RWPE2 (cell line): Measurements from ENCODE around the gene FAM114A1.
"Not testable (repeated sequence)": the region's sequence is repeated elsewhere in the genome, so short reads cannot be mapped to it uniquely, and the experiment has no call there.

Source experiments
- ATAC-seq: fragments of 200-7000 bp; cut with Tn5 transposase; 3 replicates; pipeline ENCODE4 v1.9.1; 2021; ENCODE audit warnings: low read depth
- DNase-seq: peaks from one replicate; pipeline ENCODE4 v3.0.0-alpha.2; 2020; ENCODE audit warnings: low spot score
- H3K27ac ChIP-seq: fragments of 450-650 bp; 2 replicates; pipeline ENCODE4 v1.5.1; 2017; ENCODE audit warnings: mild to moderate bottlenecking; ENCODE audit not compliant: poor library complexity, severe bottlenecking
- H3K27me3 ChIP-seq: fragments of 250-450 bp; sonication (Bioruptor Pico); 2 replicates; pipeline ENCODE4 v1.5.1; 2021; ENCODE audit warnings: mild to moderate bottlenecking, moderate library complexity; ENCODE audit not compliant: insufficient read depth, poor library complexity, severe bottlenecking
- H3K36me3 ChIP-seq: fragments of 250-450 bp; sonication (Bioruptor Pico); 2 replicates; pipeline ENCODE4 v1.5.1; 2020; ENCODE audit warnings: low read depth, mild to moderate bottlenecking, moderate library complexity
- H3K4me1 ChIP-seq: fragments of 250-450 bp; sonication (Bioruptor Pico); 2 replicates; pipeline ENCODE4 v1.5.1; 2021; ENCODE audit warnings: mild to moderate bottlenecking, moderate library complexity; ENCODE audit not compliant: insufficient read depth, poor library complexity, severe bottlenecking
- H3K4me3 ChIP-seq: fragments of 250-450 bp; sonication (Bioruptor Pico); 2 replicates; pipeline ENCODE4 v1.5.1; 2021; ENCODE audit warnings: mild to moderate bottlenecking, moderate library complexity; ENCODE audit not compliant: severe bottlenecking
- H3K9me3 ChIP-seq: fragments of 250-450 bp; sonication (Bioruptor Pico); 2 replicates; pipeline ENCODE4 v1.5.1; 2021; ENCODE audit warnings: mild to moderate bottlenecking, moderate library complexity; ENCODE audit not compliant: severe bottlenecking
- CTCF ChIP-seq: fragments of 450-650 bp; IDR thresholded peaks from one replicate; pipeline ENCODE4 v1.5.1; 2017; ENCODE audit warnings: mild to moderate bottlenecking, moderate library complexity; ENCODE audit not compliant: poor library complexity, severe bottlenecking

Gene FAM114A1

GRCh38 chr4:38914854-38915253, 47.2 kb downstream of the FAM114A1 start:
- no peak for DNase-seq
- H3K27ac ChIP-seq, result no peak overlapping the region
- peaks cover 51% of the 10 kb centered on the region for H3K36me3 ChIP-seq
- H3K27me3 ChIP-seq, result no peaks in the 10 kb centered on the region
- TF ChIP-seq CTCF, result no peak
- no peaks in the 10 kb centered on the region for H3K9me3 ChIP-seq
- no peak overlapping the region for H3K4me3 ChIP-seq
- ATAC-seq, result no peak
- no peaks in the 10 kb centered on the region for H3K4me1 ChIP-seq

- H3K27ac ChIP-seq, H3K9me3 ChIP-seq, ATAC-seq, H3K4me1 ChIP-seq, H3K27me3 ChIP-seq, H3K4me3 ChIP-seq, DNase-seq: not testable (repeated sequence)
- peaks cover 53% of the 10 kb centered on the region for H3K36me3 ChIP-seq
These were observed 48.7 kb downstream of the FAM114A1 start for GRCh38 chr4:38916267-38916666.

GRCh38 chr4:38917481-38918025, 49.9 kb downstream of the FAM114A1 start:
- H3K4me3 ChIP-seq, result no peak overlapping the region
- no peak overlapping the region for H3K27ac ChIP-seq

GRCh38 chr4:38919494-38919893, 51.9 kb downstream of the FAM114A1 start:
- no peaks in the 10 kb centered on the region for H3K27me3 ChIP-seq
- H3K4me1 ChIP-seq, result no peaks in the 10 kb centered on the region
- no peak overlapping the region for H3K27ac ChIP-seq
- TF ChIP-seq CTCF, result no peak
- no peak overlapping the region for H3K4me3 ChIP-seq
- peaks cover 57% of the 10 kb centered on the region for H3K36me3 ChIP-seq
- ATAC-seq (no peak), DNase-seq (no peak)
- no peaks in the 10 kb centered on the region for H3K9me3 ChIP-seq

More at GRCh38 chr4:38917481-38918025, 49.9 kb downstream of the FAM114A1 start:
- DNase-seq, result no peak
- Histone ChIP-seq H3K4me1 (no peaks in the 10 kb centered on the region), H3K27me3 (no peaks in the 10 kb centered on the region), H3K9me3 (no peaks in the 10 kb centered on the region), H3K36me3 (peaks cover 56% of the 10 kb centered on the region)
- ATAC-seq, result no peak
- TF ChIP-seq CTCF, result no peak

GRCh38 chr4:38920186-38920585, 52.6 kb downstream of the FAM114A1 start:
- ATAC-seq (no peak), DNase-seq (no peak)
- H3K27me3 ChIP-seq, result no peaks in the 10 kb centered on the region
- peaks cover 57% of the 10 kb centered on the region for H3K36me3 ChIP-seq
- no peak for TF ChIP-seq CTCF
- no peak overlapping the region for H3K4me3 ChIP-seq
- H3K9me3 ChIP-seq, result no peaks in the 10 kb centered on the region
- H3K27ac ChIP-seq, result no peak overlapping the region
- no peaks in the 10 kb centered on the region for H3K4me1 ChIP-seq
